Measurements from ENCODE around the gene TRPM3. TPM values are rescaled to one million over a fixed set of nuclear protein-coding genes. Genes with fewer than 3 reads are reported as not detected.

Gene TRPM3
- total and polyA plus RNA-seq, 12 donors: 0.27 to 5.3 (median 1.8) TPM

DNA sequence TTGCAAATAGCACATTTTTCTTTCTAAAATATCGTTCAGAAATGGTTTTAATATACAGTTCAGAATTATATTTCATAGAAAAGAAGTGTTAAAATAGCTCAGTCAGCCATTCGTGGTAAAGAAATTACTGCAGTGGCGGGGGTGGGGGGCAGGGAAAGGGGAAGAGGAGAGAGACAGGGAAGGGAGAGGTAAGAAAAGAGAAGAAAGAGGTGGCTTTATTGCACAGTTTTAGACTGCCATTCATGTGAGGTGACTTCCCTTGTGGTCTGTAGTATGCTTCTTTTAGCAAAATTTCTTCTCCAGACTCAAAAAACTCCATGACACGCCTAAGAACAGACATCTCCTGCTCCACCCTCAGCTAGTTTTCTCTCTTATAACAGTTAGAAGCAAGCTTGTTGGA lies 259.6 kb downstream of the TRPM3 start:
- Histone ChIP-seq H3K9me3 (replicated peaks in 1 of 3) (no peaks in the 10 kb centered on the region), H3K27ac (no peak overlapping the region), H3K4me3 (no peak overlapping the region), H3K36me3 (replicated peaks in 1 of 2) (no peaks in the 10 kb centered on the region), H3K4me1 (replicated peaks in 1 of 2) (no peaks in the 10 kb centered on the region), H3K27me3 (no peaks in the 10 kb centered on the region)
- TF ChIP-seq CTCF (IDR thresholded peaks at IDR 0.05): no peak
- no peak for TF ChIP-seq POLR2A (IDR thresholded peaks at IDR 0.05)
- intact Hi-C loops (cut with DNase I): no loop called here
- 57 to 76% (median 68%) methylated on average over 4 of the region's 4 CpGs for WGBS, 4 donors
- no peak for DNase-seq

GRCh38 chr9:70861376-70861775 lies 260.0 kb downstream of the TRPM3 start:
- WGBS, 4 donors: 67 to 88% (median 82%) methylated on average over 3 of the region's 3 CpGs
- Histone ChIP-seq H3K4me1 (replicated peaks in 1 of 2) (no peaks in the 10 kb centered on the region), H3K27ac (no peak overlapping the region), H3K36me3 (replicated peaks in 1 of 2) (no peaks in the 10 kb centered on the region), H3K9me3 (replicated peaks in 1 of 3) (no peaks in the 10 kb centered on the region), H3K4me3 (no peak overlapping the region), H3K27me3 (no peaks in the 10 kb centered on the region)
- DNase-seq: no peak
- TF ChIP-seq CTCF (IDR thresholded peaks at IDR 0.05) (no peak), POLR2A (IDR thresholded peaks at IDR 0.05) (no peak)
- intact Hi-C loops (cut with DNase I): no loop called here

DNA sequence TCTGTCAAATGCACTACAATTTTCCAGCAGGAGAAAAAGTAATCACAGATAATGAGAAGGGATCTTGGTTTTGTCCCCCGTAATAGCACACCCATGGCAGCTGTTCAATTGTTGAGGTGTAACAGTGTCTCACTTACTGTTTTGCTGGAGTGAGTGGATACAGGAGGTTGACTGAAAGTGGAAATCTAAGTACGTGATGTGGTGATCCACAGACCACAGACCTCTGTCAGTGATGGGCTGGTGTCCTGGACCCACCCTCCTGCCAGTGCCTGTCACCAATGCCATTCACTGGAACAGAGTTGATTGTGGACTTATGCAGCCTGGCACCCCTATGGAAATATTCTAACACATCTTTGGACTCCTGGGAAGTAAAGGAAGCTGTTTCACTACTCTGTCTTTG lies 261.7 kb downstream of the TRPM3 start:
- WGBS, 4 donors: 77 to 92% (median 82%) methylated on average over 2 of the region's 2 CpGs
- TF ChIP-seq POLR2A (IDR thresholded peaks at IDR 0.05) (no peak), CTCF (IDR thresholded peaks at IDR 0.05) (no peak)
- Histone ChIP-seq H3K4me3 (no peak overlapping the region), H3K36me3 (replicated peaks in 1 of 2) (no peaks in the 10 kb centered on the region), H3K27me3 (no peaks in the 10 kb centered on the region), H3K27ac (no peak overlapping the region), H3K9me3 (replicated peaks in 1 of 3) (no peaks in the 10 kb centered on the region), H3K4me1 (replicated peaks in 1 of 2) (no peaks in the 10 kb centered on the region)
- DNase-seq: no peak
- intact Hi-C loops (cut with DNase I): no loop called here

DNA sequence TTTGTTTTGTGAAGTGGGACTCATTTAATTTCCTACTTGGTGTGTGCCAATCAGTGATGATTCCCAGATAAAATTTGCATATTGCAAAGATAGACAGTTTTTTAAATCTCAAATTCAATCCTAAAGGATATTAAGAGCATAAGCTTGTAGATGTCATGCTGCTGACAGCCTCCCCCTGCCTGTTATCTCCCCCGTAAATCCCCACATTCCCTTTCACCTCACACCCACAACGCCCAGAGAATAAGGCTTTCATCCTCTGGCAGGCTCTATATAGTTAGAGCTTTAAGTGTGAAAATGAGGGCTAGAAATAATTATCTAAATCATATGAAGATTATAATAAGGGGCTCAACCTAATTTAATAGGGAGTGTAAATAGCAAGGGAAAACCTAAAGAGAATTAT lies 265.0 kb downstream of the TRPM3 start:
- Histone ChIP-seq H3K27me3 (no peaks in the 10 kb centered on the region), H3K27ac (no peak overlapping the region), H3K4me3 (no peak overlapping the region), H3K4me1 (replicated peaks in 1 of 2) (no peaks in the 10 kb centered on the region), H3K9me3 (replicated peaks in 1 of 3) (no peaks in the 10 kb centered on the region), H3K36me3 (replicated peaks in 1 of 2) (no peaks in the 10 kb centered on the region)
- intact Hi-C loops (cut with DNase I): no loop called here
- TF ChIP-seq CTCF (IDR thresholded peaks at IDR 0.05) (no peak), POLR2A (IDR thresholded peaks at IDR 0.05) (no peak)
- no peak for DNase-seq
- 65 to 89% (median 78%) methylated on average over 2 of the region's 2 CpGs for WGBS, 4 donors

All from adrenal gland (tissue), 12 donors.